GM12878 (cell line): Measurements from ENCODE around the gene GLYAT. TPM values are rescaled to one million over a fixed set of nuclear protein-coding genes. Genes with fewer than 3 reads are reported as not detected.

Source experiments
- ATAC-seq: fragments of 200-7000 bp; cut with Tn5 transposase; 3 replicates; pipeline ENCODE4 v1.9.1; 2020; ENCODE audit warnings: mild to moderate bottlenecking, moderate library complexity
- BruUV-seq: library from RNA; stranded (reverse); fragments of 400-500 nt; replicated peaks from 2 replicates; lab custom pipeline; 2021; lab: Mats Ljungman, UMichigan
- CTCF ChIA-PET: fragments of 300-600 bp; sonication (Branson Sonifier 250); formaldehyde crosslinking; extraction: SDS; loops from one replicate; lab custom pipeline; 2021; ENCODE audit warnings: inconsistent platforms; lab: Yijun Ruan, JAX
- POLR2A ChIA-PET: fragments of 350-600 bp; formaldehyde crosslinking; extraction: SDS; loops from one replicate; lab custom pipeline; 2021; ENCODE audit warnings: inconsistent platforms; lab: Charles Lee
- RAD21 ChIA-PET: fragments of 300-600 bp; sonication (Branson Sonifier 250); formaldehyde crosslinking; loops from one replicate; lab custom pipeline; 2023; ENCODE audit warnings: antibody characterized with exemption; ENCODE audit not compliant: unreplicated experiment; lab: Charles Lee
- SMC1A ChIA-PET: fragments of 300-600 bp; sonication (Branson Sonifier 250); formaldehyde crosslinking; loops from one replicate; lab custom pipeline; 2023; ENCODE audit not compliant: unreplicated experiment, uncharacterized antibody; lab: Charles Lee
- DNase-seq: peaks from one replicate; pipeline ENCODE4 v3.0.0-alpha.2; 2011; ENCODE audit warnings: low read depth, low spot score
- FAIRE-seq: peaks from 3 replicates; lab custom pipeline; 2011; peaks lifted over from hg19 to GRCh38; lab: Jason Lieb, UNC
- H2AFZ ChIP-seq: 2 replicates; pipeline ENCODE4 v1.6.0; 2011; ENCODE audit warnings: low read depth, low read length, control low read depth; ENCODE audit not compliant: control insufficient read depth
- H3K27ac ChIP-seq: 2 replicates; pipeline ENCODE4 v1.5.1; 2011; ENCODE audit warnings: control low read depth; ENCODE audit not compliant: control insufficient read depth, insufficient read depth
- H3K27me3 ChIP-seq, 2 experiments: replicated peaks in 1 of 2; 2 replicates each; pipeline versions ENCODE4 v1.6.0 to v1.6.1; 2011; ENCODE audit warnings: low read length in 1 of 2; ENCODE audit not compliant: control insufficient read depth in 2 of 2, insufficient read depth in 2 of 2
- H3K36me3 ChIP-seq, 2 experiments: 2 replicates each; pipeline ENCODE4 v1.5.1; 2011; ENCODE audit warnings: low read length in 1 of 2; ENCODE audit not compliant: control insufficient read depth in 2 of 2, insufficient read depth in 2 of 2
- H3K4me1 ChIP-seq: 2 replicates; pipeline ENCODE4 v1.6.1; 2011; ENCODE audit warnings: mild to moderate bottlenecking, low read length, moderate library complexity, mixed read lengths; ENCODE audit not compliant: control insufficient read depth, insufficient read depth
- H3K4me2 ChIP-seq: 2 replicates; pipeline ENCODE4 v1.6.0; 2011; ENCODE audit warnings: control low read depth; ENCODE audit not compliant: control insufficient read depth, insufficient read depth
- H3K4me3 ChIP-seq: fragments of 200-600 bp; sonication (generic); 2 replicates; pipeline ENCODE4 v1.5.1; 2016
- H3K79me2 ChIP-seq: 2 replicates; pipeline ENCODE4 v1.6.0; 2011; ENCODE audit warnings: low read length; ENCODE audit not compliant: control insufficient read depth, insufficient read depth
- H3K9ac ChIP-seq: 2 replicates; pipeline ENCODE4 v1.8.0; 2011; ENCODE audit warnings: low read length, control low read depth, mixed read lengths; ENCODE audit not compliant: control insufficient read depth, insufficient read depth
- H3K9me3 ChIP-seq: replicated peaks from 3 replicates; pipeline ENCODE4 v1.5.1; 2011; ENCODE audit warnings: mild to moderate bottlenecking, low read length; ENCODE audit not compliant: control insufficient read depth, insufficient read depth
- H4K20me1 ChIP-seq: 2 replicates; pipeline ENCODE4 v1.6.0; 2011; ENCODE audit not compliant: control insufficient read depth, insufficient read depth
- ATF7 ChIP-seq: fragments of 450-650 bp; IDR thresholded peaks from 2 replicates; pipeline ENCODE4 v1.6.1; 2016; ENCODE audit warnings: low read depth, mild to moderate bottlenecking
- CHD1 ChIP-seq: IDR thresholded peaks from 2 replicates; pipeline ENCODE4 v1.6.1; 2012; ENCODE audit warnings: low read depth, low read length, improper control_type of control experiment
- CREB1 ChIP-seq: IDR thresholded peaks from 2 replicates; pipeline ENCODE4 v1.6.1; 2012; ENCODE audit warnings: low read depth, mild to moderate bottlenecking, inconsistent platforms
- E4F1 ChIP-seq: fragments of 450-650 bp; IDR thresholded peaks from 2 replicates; pipeline ENCODE4 v1.6.1; 2018; ENCODE audit warnings: borderline replicate concordance, mild to moderate bottlenecking; ENCODE audit not compliant: partially characterized antibody
- FOS ChIP-seq: IDR thresholded peaks from 3 replicates; pipeline ENCODE4 v1.6.1; 2011; ENCODE audit warnings: borderline replicate concordance; ENCODE audit not compliant: insufficient read length; ENCODE audit errors: extremely low read depth
- MTA3 ChIP-seq: IDR thresholded peaks from 2 replicates; pipeline ENCODE4 v1.6.1; 2012; ENCODE audit warnings: low read length, inconsistent platforms, borderline replicate concordance
- NFIC ChIP-seq: IDR thresholded peaks from 2 replicates; pipeline ENCODE4 v1.6.1; 2012; ENCODE audit warnings: low read depth, mild to moderate bottlenecking, inconsistent platforms, low read length, moderate library complexity
- NFXL1 ChIP-seq: fragments of 450-650 bp; IDR thresholded peaks from 2 replicates; pipeline ENCODE4 v1.6.1; 2017; ENCODE audit warnings: antibody characterized with exemption, mild to moderate bottlenecking, borderline replicate concordance
- RBBP5 ChIP-seq: fragments of 200-600 bp; sonication (generic); conservative IDR thresholded peaks from 2 replicates; pipeline ENCODE4 v1.6.1; 2016
- SPI1 ChIP-seq: IDR thresholded peaks from 2 replicates; pipeline ENCODE4 v1.6.1; 2011; ENCODE audit warnings: low read depth, mild to moderate bottlenecking, low read length, moderate library complexity, borderline replicate concordance; ENCODE audit not compliant: insufficient read depth
- STAT3 ChIP-seq: IDR thresholded peaks from 2 replicates; pipeline ENCODE4 v1.6.1; 2011; ENCODE audit warnings: low read depth, low read length, improper control_type of control experiment
- ZNF687 ChIP-seq: fragments of 450-650 bp; IDR thresholded peaks from 2 replicates; pipeline ENCODE4 v1.6.1; 2017; ENCODE audit warnings: mild to moderate bottlenecking, moderate library complexity
- WGBS: methylation state at CpG from one replicate; pipeline ENCODE4 v1.1.6; 2016; ENCODE audit warnings: low lambda C conversion rate; ENCODE audit not compliant: insufficient replicate concordance, insufficient coverage; ENCODE audit errors: missing lambda C conversion rate; 5-methylcytosine and 5-hydroxymethylcytosine counted together
- in situ Hi-C: fragments of 300-500 bp; cut with MboI; formaldehyde crosslinking; loops from 9 replicates; pipeline ENCODE4 v1.14.3; 2018; ENCODE audit warnings: mixed read lengths
- intact Hi-C: fragments of 100-400 bp; cut with micrococcal nuclease; formaldehyde crosslinking; loops from one replicate; pipeline ENCODE4 v1.14.2; 2022; ENCODE audit not compliant: unreplicated experiment
- polyA plus RNA-seq, 11 experiments: library from polyadenylated mRNA; depleted of rRNA in 4 of 11; unstranded in 6 of 11; stranded (reverse) in 5 of 11; fragments of >200 nt; fragmentation: Nextera tagmentation in 4 of 11; fragmentation: Illumina TruSeq in 1 of 11; extraction: Ambion mirVana in 4 of 11; extraction: Trizol in 1 of 11; gene quantifications; 1 replicate in 1 of 11; 2 replicates in 10 of 11; pipeline versions ENCODE4 v1.2.1 to v1.2.3, GENCODE V29; 2011 to 2016; ENCODE audit warnings: inconsistent platforms in 2 of 11, missing spikeins in 2 of 11, low read depth in 1 of 11
- total RNA-seq, 4 experiments: library from RNA; depleted of rRNA in 3 of 4; stranded (reverse); fragments of >200 nt in 3 of 4; fragmentation: Illumina TruSeq in 1 of 4; extraction: Trizol in 1 of 4; gene quantifications; 2 replicates each; pipeline versions ENCODE4 v1.2.1 to v1.2.3, GENCODE V29; 2013 to 2021

Gene GLYAT
- total and polyA plus RNA-seq, 10 of the 15 experiments (the other 5 are each of a cell fraction or from before 2014, with no cell fraction given), result 0.18 TPM; not detected in 9

GRCh38 chr11:58688789-58689503 is 42.8 kb downstream of the GLYAT start:
- Histone ChIP-seq H3K27ac (no peak overlapping the region), H2AFZ (no peak overlapping the region), H3K4me1 (no peaks in the 10 kb centered on the region), H3K4me3 (no peak overlapping the region), H3K4me2 (no peak overlapping the region), H4K20me1 (no peaks in the 10 kb centered on the region), H3K9me3 (no peaks in the 10 kb centered on the region), H3K27me3 (no peaks in the 10 kb centered on the region; a peak in 2 of 4 replicates), H3K36me3 (no peaks in the 10 kb centered on the region), H3K9ac (no peak overlapping the region), H3K79me2 (no peaks in the 10 kb centered on the region)
- ChIA-PET SMC1A (interaction anchor here (1.2 kb wide), 1 partner anchor 99 kb away, joined by 3 read pairs; no protein-coding TSS in a partner anchor), CTCF (no interaction called here), POLR2A (no interaction called here), RAD21 (no interaction called here)
- intact Hi-C loops, result no loop called here
- TF ChIP-seq FOS (no peak), CHD1 (no peak), STAT3 (no peak), CREB1 (no peak), ZNF687 (no peak), E4F1 (no peak), NFXL1 (no peak), NFIC (no peak), RBBP5 (no peak), SPI1 (no peak), ATF7 (no peak), MTA3 (no peak)
- BruUV-seq, result no TSS peak
- DNase-seq (no peak), FAIRE-seq (no peak), ATAC-seq (no peak)
- WGBS, result 19% methylated on average over 4 of the region's 4 CpGs
- in situ Hi-C loops, result no loop called here
